GM12878 (cell line): ENCODE data around the gene MAP3K4.

Experiments used
- BHLHE40 ChIP-seq, 2 experiments: fragments of 450-650 bp in 1 of 2; IDR thresholded peaks; 2 replicates each; pipeline ENCODE4 v1.6.1; 2011 to 2017; ENCODE audit warnings: low read depth in 2 of 2, borderline replicate concordance in 1 of 2, improper control_type of control experiment in 1 of 2, low read length in 1 of 2, mild to moderate bottlenecking in 1 of 2
- EP300 ChIP-seq, 2 experiments: fragments of 150-350 bp in 1 of 2; IDR thresholded peaks; 2 replicates each; pipeline ENCODE4 v1.6.1; 2011 to 2012; ENCODE audit warnings: low read depth in 2 of 2, low read length in 2 of 2, borderline replicate concordance in 1 of 2, improper control_type of control experiment in 1 of 2, inconsistent platforms in 1 of 2; ENCODE audit not compliant: control insufficient read depth in 1 of 2
- EZH2 ChIP-seq: IDR thresholded peaks from 2 replicates; pipeline ENCODE4 v1.6.1; 2012; ENCODE audit warnings: low read depth, mild to moderate bottlenecking, control low read depth, inconsistent platforms, low read length, borderline replicate concordance; ENCODE audit not compliant: control insufficient read depth
- JUND ChIP-seq: IDR thresholded peaks from 2 replicates; pipeline ENCODE4 v1.6.1; 2012; ENCODE audit warnings: low read depth, mild to moderate bottlenecking, low read length, improper control_type of control experiment, moderate library complexity
- MAX ChIP-seq: IDR thresholded peaks from 2 replicates; pipeline ENCODE4 v1.6.1; 2012; ENCODE audit warnings: low read depth, low read length, improper control_type of control experiment
- POLR2AphosphoS5 ChIP-seq: IDR thresholded peaks from 2 replicates; pipeline ENCODE4 v1.6.1; 2011; ENCODE audit warnings: mild to moderate bottlenecking, low read length, inconsistent platforms
- ZBTB33 ChIP-seq: fragments of 450-650 bp; IDR thresholded peaks from 2 replicates; pipeline ENCODE4 v1.6.1; 2017; ENCODE audit warnings: mild to moderate bottlenecking
- ZNF24 ChIP-seq: fragments of 450-650 bp; IDR thresholded peaks from 2 replicates; pipeline ENCODE4 v1.6.1; 2017; ENCODE audit warnings: antibody characterized with exemption, mild to moderate bottlenecking
- TF ChIP-seq, protein P1 (sequence below): IDR thresholded peaks from 2 replicates; pipeline ENCODE4 v1.6.1; 2012; ENCODE audit warnings: low read length, inconsistent platforms
- TF ChIP-seq, protein P2 (sequence below), 3 experiments: IDR thresholded peaks in 2 of 3; conservative IDR thresholded peaks in 1 of 3; 2 replicates each; pipeline ENCODE4 v1.5.1; 2011; ENCODE audit warnings: low read depth in 3 of 3, low read length in 3 of 3, mild to moderate bottlenecking in 3 of 3, control low read depth in 2 of 3, moderate library complexity in 2 of 3, inconsistent platforms in 1 of 3, mixed read lengths in 1 of 3; ENCODE audit not compliant: control insufficient read depth in 2 of 3, insufficient read depth in 1 of 3; ENCODE audit errors: extremely low read depth in 1 of 3
- TF ChIP-seq, protein P3 (sequence below): fragments of 450-650 bp; IDR thresholded peaks from 2 replicates; pipeline ENCODE4 v1.6.1; 2016; ENCODE audit warnings: mild to moderate bottlenecking, moderate library complexity, borderline replicate concordance

GRCh38 chr6:161103475-161103874 lies 111.9 kb downstream of the MAP3K4 start:
- no peak for TF ChIP-seq BHLHE40 (IDR thresholded peaks at IDR 0.05; ENCODE audit: borderline replicate concordance in 1 of 2, low read depth in 2 of 2, low read length in 1 of 2)
- TF ChIP-seq ZBTB33 = no peak
- no peak for TF ChIP-seq JUND
- TF ChIP-seq EP300 (IDR thresholded peaks at IDR 0.05; ENCODE audit: borderline replicate concordance in 1 of 2, control insufficient read depth in 1 of 2, low read depth in 2 of 2, low read length in 2 of 2) = no peak
- TF ChIP-seq, protein P1, sequence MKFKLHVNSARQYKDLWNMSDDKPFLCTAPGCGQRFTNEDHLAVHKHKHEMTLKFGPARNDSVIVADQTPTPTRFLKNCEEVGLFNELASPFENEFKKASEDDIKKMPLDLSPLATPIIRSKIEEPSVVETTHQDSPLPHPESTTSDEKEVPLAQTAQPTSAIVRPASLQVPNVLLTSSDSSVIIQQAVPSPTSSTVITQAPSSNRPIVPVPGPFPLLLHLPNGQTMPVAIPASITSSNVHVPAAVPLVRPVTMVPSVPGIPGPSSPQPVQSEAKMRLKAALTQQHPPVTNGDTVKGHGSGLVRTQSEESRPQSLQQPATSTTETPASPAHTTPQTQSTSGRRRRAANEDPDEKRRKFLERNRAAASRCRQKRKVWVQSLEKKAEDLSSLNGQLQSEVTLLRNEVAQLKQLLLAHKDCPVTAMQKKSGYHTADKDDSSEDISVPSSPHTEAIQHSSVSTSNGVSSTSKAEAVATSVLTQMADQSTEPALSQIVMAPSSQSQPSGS = no peak
- TF ChIP-seq MAX = no peak
- no peak for TF ChIP-seq POLR2AphosphoS5
- TF ChIP-seq, protein P2, sequence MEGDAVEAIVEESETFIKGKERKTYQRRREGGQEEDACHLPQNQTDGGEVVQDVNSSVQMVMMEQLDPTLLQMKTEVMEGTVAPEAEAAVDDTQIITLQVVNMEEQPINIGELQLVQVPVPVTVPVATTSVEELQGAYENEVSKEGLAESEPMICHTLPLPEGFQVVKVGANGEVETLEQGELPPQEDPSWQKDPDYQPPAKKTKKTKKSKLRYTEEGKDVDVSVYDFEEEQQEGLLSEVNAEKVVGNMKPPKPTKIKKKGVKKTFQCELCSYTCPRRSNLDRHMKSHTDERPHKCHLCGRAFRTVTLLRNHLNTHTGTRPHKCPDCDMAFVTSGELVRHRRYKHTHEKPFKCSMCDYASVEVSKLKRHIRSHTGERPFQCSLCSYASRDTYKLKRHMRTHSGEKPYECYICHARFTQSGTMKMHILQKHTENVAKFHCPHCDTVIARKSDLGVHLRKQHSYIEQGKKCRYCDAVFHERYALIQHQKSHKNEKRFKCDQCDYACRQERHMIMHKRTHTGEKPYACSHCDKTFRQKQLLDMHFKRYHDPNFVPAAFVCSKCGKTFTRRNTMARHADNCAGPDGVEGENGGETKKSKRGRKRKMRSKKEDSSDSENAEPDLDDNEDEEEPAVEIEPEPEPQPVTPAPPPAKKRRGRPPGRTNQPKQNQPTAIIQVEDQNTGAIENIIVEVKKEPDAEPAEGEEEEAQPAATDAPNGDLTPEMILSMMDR (IDR thresholded peaks at IDR 0.05 in 2 of 3, conservative IDR thresholded peaks at IDR 0.05 in 1 of 3; ENCODE audit: control insufficient read depth in 2 of 3, extremely low read depth in 1 of 3, insufficient read depth in 1 of 3, low read depth in 3 of 3, low read length in 3 of 3) = no peak
- no peak for TF ChIP-seq EZH2
- TF ChIP-seq ZNF24 = no peak
- TF ChIP-seq, protein P3, sequence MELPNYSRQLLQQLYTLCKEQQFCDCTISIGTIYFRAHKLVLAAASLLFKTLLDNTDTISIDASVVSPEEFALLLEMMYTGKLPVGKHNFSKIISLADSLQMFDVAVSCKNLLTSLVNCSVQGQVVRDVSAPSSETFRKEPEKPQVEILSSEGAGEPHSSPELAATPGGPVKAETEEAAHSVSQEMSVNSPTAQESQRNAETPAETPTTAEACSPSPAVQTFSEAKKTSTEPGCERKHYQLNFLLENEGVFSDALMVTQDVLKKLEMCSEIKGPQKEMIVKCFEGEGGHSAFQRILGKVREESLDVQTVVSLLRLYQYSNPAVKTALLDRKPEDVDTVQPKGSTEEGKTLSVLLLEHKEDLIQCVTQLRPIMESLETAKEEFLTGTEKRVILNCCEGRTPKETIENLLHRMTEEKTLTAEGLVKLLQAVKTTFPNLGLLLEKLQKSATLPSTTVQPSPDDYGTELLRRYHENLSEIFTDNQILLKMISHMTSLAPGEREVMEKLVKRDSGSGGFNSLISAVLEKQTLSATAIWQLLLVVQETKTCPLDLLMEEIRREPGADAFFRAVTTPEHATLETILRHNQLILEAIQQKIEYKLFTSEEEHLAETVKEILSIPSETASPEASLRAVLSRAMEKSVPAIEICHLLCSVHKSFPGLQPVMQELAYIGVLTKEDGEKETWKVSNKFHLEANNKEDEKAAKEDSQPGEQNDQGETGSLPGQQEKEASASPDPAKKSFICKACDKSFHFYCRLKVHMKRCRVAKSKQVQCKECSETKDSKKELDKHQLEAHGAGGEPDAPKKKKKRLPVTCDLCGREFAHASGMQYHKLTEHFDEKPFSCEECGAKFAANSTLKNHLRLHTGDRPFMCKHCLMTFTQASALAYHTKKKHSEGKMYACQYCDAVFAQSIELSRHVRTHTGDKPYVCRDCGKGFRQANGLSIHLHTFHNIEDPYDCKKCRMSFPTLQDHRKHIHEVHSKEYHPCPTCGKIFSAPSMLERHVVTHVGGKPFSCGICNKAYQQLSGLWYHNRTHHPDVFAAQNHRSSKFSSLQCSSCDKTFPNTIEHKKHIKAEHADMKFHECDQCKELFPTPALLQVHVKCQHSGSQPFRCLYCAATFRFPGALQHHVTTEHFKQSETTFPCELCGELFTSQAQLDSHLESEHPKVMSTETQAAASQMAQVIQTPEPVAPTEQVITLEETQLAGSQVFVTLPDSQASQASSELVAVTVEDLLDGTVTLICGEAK = no peak
